Karpas-422 (cell line): ENCODE results near the gene RSKR. TPM values are rescaled to one million over a fixed set of nuclear protein-coding genes. Genes with fewer than 3 reads are reported as not detected.

Experiments
- DNase-seq: peaks from one replicate; pipeline ENCODE4 v3.0.0-alpha.2; 2015
- H2AFZ ChIP-seq: fragments of 200-600 bp; sonication (generic); 2 replicates; pipeline ENCODE4 v1.6.1; 2014; ENCODE audit warnings: antibody characterized with exemption, low read length, mixed read lengths
- H3K27ac ChIP-seq: fragments of 200-600 bp; sonication (generic); 2 replicates; pipeline ENCODE4 v1.5.1; 2014; ENCODE audit warnings: mild to moderate bottlenecking, low read length, moderate library complexity
- H3K27me3 ChIP-seq: fragments of 200-600 bp; sonication (generic); 2 replicates; pipeline ENCODE4 v1.6.1; 2014; ENCODE audit warnings: low read length, mixed read lengths
- H3K36me3 ChIP-seq: fragments of 200-600 bp; sonication (generic); 2 replicates; pipeline ENCODE4 v1.6.1; 2014; ENCODE audit warnings: low read length, mixed read lengths; ENCODE audit not compliant: insufficient read depth
- H3K4me1 ChIP-seq: fragments of 200-600 bp; sonication (generic); 2 replicates; pipeline ENCODE4 v1.6.1; 2014; ENCODE audit warnings: mild to moderate bottlenecking, low read length, mixed read lengths
- H3K4me2 ChIP-seq: fragments of 200-600 bp; sonication (generic); 2 replicates; pipeline ENCODE4 v1.6.1; 2014; ENCODE audit warnings: low read length, low read depth, mild to moderate bottlenecking; ENCODE audit not compliant: poor library complexity, severe bottlenecking
- H3K4me3 ChIP-seq: fragments of 200-600 bp; sonication (generic); 2 replicates; pipeline ENCODE4 v1.5.1; 2014; ENCODE audit warnings: mild to moderate bottlenecking, antibody characterized with exemption, low read length, mixed read lengths
- H3K79me2 ChIP-seq: fragments of 200-600 bp; sonication (generic); 2 replicates; pipeline ENCODE4 v1.6.1; 2014; ENCODE audit warnings: mild to moderate bottlenecking, low read length, mixed read lengths
- H3K9ac ChIP-seq: fragments of 200-600 bp; sonication (generic); 2 replicates; pipeline ENCODE4 v1.6.0; 2014; ENCODE audit warnings: low read length
- H3K9me2 ChIP-seq: fragments of 200-600 bp; sonication (generic), shearing (Covaris generic); replicated peaks from 2 replicates; pipeline ENCODE4 v1.6.0; 2014; ENCODE audit warnings: mild to moderate bottlenecking, low read length, moderate library complexity; ENCODE audit not compliant: insufficient read depth
- H3K9me3 ChIP-seq: fragments of 300-700, 200-600 bp; sonication (generic); 2 replicates; pipeline ENCODE4 v1.6.1; 2014; ENCODE audit warnings: low read length, mixed read lengths
- H4K20me1 ChIP-seq: fragments of 200-600 bp; sonication (generic); 2 replicates; pipeline ENCODE4 v1.6.1; 2014; ENCODE audit warnings: mild to moderate bottlenecking, antibody characterized with exemption, low read length, low read depth; ENCODE audit not compliant: insufficient read depth
- total RNA-seq: library from RNA; depleted of rRNA; stranded (reverse); fragments of >200 nt; shearing (Covaris generic); gene quantifications from 2 replicates; pipeline ENCODE4 v1.2.3, GENCODE V29; 2014; ENCODE audit warnings: low replicate concordance

RSKR gene
- total RNA-seq, 1 experiment from 2014 or later, result 33.5 TPM

GRCh38 chr17:28599311-28600184, 14.4 kb downstream of the RSKR start:
- Histone ChIP-seq H3K36me3 (no peaks in the 10 kb centered on the region; the same call in 1 of the 2 replicates), H3K4me3 (peak overlapping the region; percentile 88), H3K9me2 (no peaks in the 10 kb centered on the region), H3K27me3 (no peaks in the 10 kb centered on the region), H3K9me3 (no peaks in the 10 kb centered on the region), H3K4me2 (peak overlapping the region; percentile 99), H3K27ac (peak overlapping the region; percentile 87), H3K9ac (peak overlapping the region; percentile 90), H3K79me2 (peaks cover 24% of the 10 kb centered on the region), H2AFZ (peak overlapping the region; percentile 13; the same call in 1 of the 2 replicates), H4K20me1 (no peaks in the 10 kb centered on the region), H3K4me1 (peaks cover 39% of the 10 kb centered on the region)
- DNase-seq, result peak; percentile 90

- peak; percentile 98 for DNase-seq
- Histone ChIP-seq H3K27ac (peak within 1 kb of the TSS; percentile 87), H3K4me1 (peaks cover 39% of the 10 kb centered on the region), H3K4me2 (peak within 1 kb of the TSS; percentile 99), H4K20me1 (no peaks in the 10 kb centered on the region), H3K9me2 (no peaks in the 10 kb centered on the region), H3K4me3 (peak within 1 kb of the TSS; percentile 88), H3K9me3 (no peaks in the 10 kb centered on the region), H3K79me2 (peaks cover 27% of the 10 kb centered on the region), H3K27me3 (no peaks in the 10 kb centered on the region), H2AFZ (peak within 1 kb of the TSS; percentile 13; the same call in 1 of the 2 replicates), H3K9ac (peak within 1 kb of the TSS; percentile 90), H3K36me3 (no peaks in the 10 kb centered on the region; the same call in 1 of the 2 replicates)
These were observed 15.1 kb downstream of the RSKR start, which contains the start of gene SPAG5 for GRCh38 chr17:28598799-28599310. Gene SPAG5, minus strand, starts transcription at chr17:28599025. Its CDS starts 79 bp downstream, at chr17:28598946.

GRCh38 chr17:28598389-28598788, 15.6 kb downstream of the RSKR start:
- no peaks in the 10 kb centered on the region for H3K9me2 ChIP-seq
- H3K4me1 ChIP-seq, result peaks cover 39% of the 10 kb centered on the region
- H3K4me3 ChIP-seq, result peak overlapping the region; percentile 88
- H3K9me3 ChIP-seq, result no peaks in the 10 kb centered on the region
- peaks cover 28% of the 10 kb centered on the region for H3K79me2 ChIP-seq
- H3K36me3 ChIP-seq, result peaks cover under 1% of the 10 kb centered on the region; the same call in 1 of the 2 replicates
- peak overlapping the region; percentile 87 for H3K27ac ChIP-seq
- no peaks in the 10 kb centered on the region for H3K27me3 ChIP-seq
- H3K9ac ChIP-seq, result peak overlapping the region; percentile 90
- DNase-seq, result no peak
- H4K20me1 ChIP-seq, result no peaks in the 10 kb centered on the region
- 0 out of 2 replicates have a peak overlapping the region, but pooled peaks have one; percentile 7 for H2AFZ ChIP-seq
- peak overlapping the region; percentile 99 for H3K4me2 ChIP-seq

GRCh38 chr17:28597606-28598383, 16.2 kb downstream of the RSKR start:
- Histone ChIP-seq H3K9ac (peak overlapping the region; percentile 90), H3K9me3 (no peaks in the 10 kb centered on the region), H3K4me2 (peak overlapping the region; percentile 99), H3K9me2 (no peaks in the 10 kb centered on the region), H3K36me3 (peaks cover 6% of the 10 kb centered on the region), H4K20me1 (no peaks in the 10 kb centered on the region), H2AFZ (no peak overlapping the region), H3K27ac (peak overlapping the region; percentile 87), H3K4me3 (peak overlapping the region; percentile 88), H3K79me2 (peaks cover 34% of the 10 kb centered on the region), H3K27me3 (no peaks in the 10 kb centered on the region), H3K4me1 (peaks cover 39% of the 10 kb centered on the region)
- peak; percentile 64 for DNase-seq

- H3K27me3 ChIP-seq, result no peaks in the 10 kb centered on the region
- H3K36me3 ChIP-seq, result peaks cover 38% of the 10 kb centered on the region
- H3K27ac ChIP-seq, result no peak overlapping the region
- H3K79me2 ChIP-seq, result peaks cover 38% of the 10 kb centered on the region
- H3K9me2 ChIP-seq, result no peaks in the 10 kb centered on the region
- H3K4me2 ChIP-seq, result no peak overlapping the region
- no peak overlapping the region for H3K9ac ChIP-seq
- H2AFZ ChIP-seq, result no peak overlapping the region
- H3K4me1 ChIP-seq, result peaks cover 1% of the 10 kb centered on the region
- no peak overlapping the region for H3K4me3 ChIP-seq
- no peak for DNase-seq
- H4K20me1 ChIP-seq, result no peaks in the 10 kb centered on the region
- H3K9me3 ChIP-seq, result no peaks in the 10 kb centered on the region
These were observed 21.7 kb downstream of the RSKR start for GRCh38 chr17:28592260-28592659.

- Histone ChIP-seq H3K9me2 (no peaks in the 10 kb centered on the region), H3K9ac (no peak overlapping the region), H3K27me3 (no peaks in the 10 kb centered on the region), H3K79me2 (peaks cover 12% of the 10 kb centered on the region; the same call in 1 of the 2 replicates), H4K20me1 (no peaks in the 10 kb centered on the region), H3K4me2 (no peak overlapping the region), H3K9me3 (no peaks in the 10 kb centered on the region), H3K4me1 (no peaks in the 10 kb centered on the region), H3K36me3 (peaks cover 72% of the 10 kb centered on the region), H3K4me3 (no peak overlapping the region), H2AFZ (no peak overlapping the region), H3K27ac (no peak overlapping the region)
- DNase-seq, result no peak
These were observed 28.1 kb downstream of the RSKR start for GRCh38 chr17:28585851-28586250.

- Histone ChIP-seq H3K27ac (no peak overlapping the region), H3K36me3 (peaks cover 64% of the 10 kb centered on the region), H3K4me2 (no peak overlapping the region), H3K4me1 (no peaks in the 10 kb centered on the region), H3K79me2 (peaks cover 7% of the 10 kb centered on the region; the same call in 1 of the 2 replicates), H3K9me3 (no peaks in the 10 kb centered on the region), H3K4me3 (no peak overlapping the region), H3K27me3 (no peaks in the 10 kb centered on the region), H2AFZ (no peak overlapping the region), H4K20me1 (no peaks in the 10 kb centered on the region), H3K9me2 (no peaks in the 10 kb centered on the region), H3K9ac (no peak overlapping the region)
- no peak for DNase-seq
These were observed 29.6 kb downstream of the RSKR start for GRCh38 chr17:28584434-28584833.
